Activated T-helper 17 cell treated with anti-CD3 and anti-CD28 coated beads, Interleukin-2, amount 50 U/mL, for 72 hours (primary cell): ENCODE data around the gene PRICKLE2. TPM values are rescaled to one million over a fixed set of nuclear protein-coding genes. Genes with fewer than 3 reads are reported as not detected.

ENCODE experiments used
- ATAC-seq: fragments of 150-1000 bp; cut with Tn5 transposase; replicated peaks from 2 replicates; pipeline ENCODE4 v1.10.0; 2021; ENCODE audit warnings: mild to moderate bottlenecking, moderate library complexity
- H3K27ac Mint-ChIP-seq: one replicate; pipeline ENCODE4 v1.8.0; 2022; ENCODE audit warnings: mixed read lengths
- H3K27me3 Mint-ChIP-seq: one replicate; pipeline ENCODE4 v1.8.0; 2022; ENCODE audit warnings: mixed read lengths
- H3K36me3 Mint-ChIP-seq: one replicate; pipeline ENCODE4 v1.8.0; 2022; ENCODE audit warnings: low read depth, mild to moderate bottlenecking, mixed read lengths
- H3K4me1 Mint-ChIP-seq: one replicate; pipeline ENCODE4 v1.8.0; 2022; ENCODE audit warnings: mixed read lengths
- H3K4me3 Mint-ChIP-seq: one replicate; pipeline ENCODE4 v1.8.0; 2022; ENCODE audit warnings: mild to moderate bottlenecking, mixed read lengths
- H3K9me3 Mint-ChIP-seq: one replicate; pipeline ENCODE4 v1.8.0; 2022; ENCODE audit warnings: mixed read lengths
- total RNA-seq, 2 donors: library from RNA; stranded (reverse); gene quantifications; one replicate each; pipeline ENCODE4 v1.2.3, GENCODE V29; 2022

The PRICKLE2 gene
- total RNA-seq, 2 donors from 2014 or later: not detected

GRCh38 chr3:64152676-64153466 is 72.4 kb downstream of the PRICKLE2 start:
- no peaks in the 10 kb centered on the region for H3K36me3 Mint-ChIP-seq
- H3K4me3 Mint-ChIP-seq: no peak overlapping the region
- H3K4me1 Mint-ChIP-seq: no peaks in the 10 kb centered on the region
- H3K27ac Mint-ChIP-seq: no peak overlapping the region
- ATAC-seq: no peak
- H3K27me3 Mint-ChIP-seq: peaks cover 12% of the 10 kb centered on the region
- H3K9me3 Mint-ChIP-seq: no peaks in the 10 kb centered on the region

- H3K9me3 Mint-ChIP-seq: no peaks in the 10 kb centered on the region
- H3K36me3 Mint-ChIP-seq: no peaks in the 10 kb centered on the region
- no peak overlapping the region for H3K27ac Mint-ChIP-seq
- peaks cover 10% of the 10 kb centered on the region for H3K27me3 Mint-ChIP-seq
- H3K4me1 Mint-ChIP-seq: no peaks in the 10 kb centered on the region
- no peak for ATAC-seq
- no peak overlapping the region for H3K4me3 Mint-ChIP-seq
Observed at GRCh38 chr3:64152086-64152485, 73.2 kb downstream of the PRICKLE2 start.

DNA sequence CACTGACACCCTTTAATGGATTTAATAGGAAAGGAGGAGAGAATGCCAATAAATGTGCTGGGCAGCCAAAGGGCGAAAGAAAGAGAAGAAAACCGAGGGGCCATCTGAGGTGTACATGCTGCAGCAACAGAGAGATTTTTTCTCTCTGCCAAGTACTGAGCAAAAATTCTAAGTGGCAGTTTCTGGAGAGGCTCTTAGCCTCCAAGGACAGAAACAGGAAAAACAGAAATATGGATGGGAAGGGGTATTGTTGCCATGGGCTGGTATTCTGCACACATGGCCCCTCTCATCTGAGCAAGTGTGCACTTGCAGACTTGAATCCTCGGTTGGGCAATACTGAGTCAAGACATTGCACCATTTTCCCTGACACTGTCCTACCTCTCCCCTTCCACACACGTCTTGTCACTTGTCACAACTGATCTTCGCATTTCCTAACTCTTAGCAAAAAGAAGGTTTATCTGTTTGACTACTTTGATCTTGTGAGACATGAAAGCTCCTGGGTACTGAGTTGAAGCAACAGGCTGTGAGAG is 73.9 kb downstream of the PRICKLE2 start:
- no peaks in the 10 kb centered on the region for H3K9me3 Mint-ChIP-seq
- no peak overlapping the region for H3K27ac Mint-ChIP-seq
- no peaks in the 10 kb centered on the region for H3K36me3 Mint-ChIP-seq
- no peak overlapping the region for H3K4me3 Mint-ChIP-seq
- peaks cover 6% of the 10 kb centered on the region for H3K27me3 Mint-ChIP-seq
- H3K4me1 Mint-ChIP-seq: no peaks in the 10 kb centered on the region
- ATAC-seq: no peak

DNA sequence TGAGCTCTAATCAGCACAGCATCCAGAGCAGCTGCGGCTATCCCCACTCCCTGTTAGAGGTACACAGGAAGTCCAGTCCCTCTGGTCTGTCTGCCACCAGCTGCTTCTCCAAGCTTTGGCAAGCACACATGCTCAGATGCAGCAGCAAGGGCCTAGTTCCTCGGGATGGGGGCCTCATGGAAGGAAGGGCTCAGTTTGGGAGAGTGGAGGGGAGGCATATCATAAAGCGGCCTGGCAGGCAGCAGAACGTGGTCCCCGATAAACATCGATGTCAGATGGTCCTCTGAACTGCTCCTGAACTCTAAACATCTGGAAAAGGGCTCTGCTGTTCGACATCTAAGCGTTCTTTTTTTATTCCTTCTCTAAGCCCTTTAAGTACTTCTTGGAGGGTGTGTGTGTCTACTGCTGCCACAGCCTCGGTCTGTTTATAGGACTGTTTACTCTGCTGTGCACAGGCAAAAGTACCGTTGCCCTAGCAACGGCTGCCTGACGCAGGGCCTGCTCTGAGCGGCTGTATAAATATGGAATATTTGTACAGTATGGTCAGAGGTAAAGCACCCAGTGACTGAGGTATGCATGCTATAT is 74.6 kb downstream of the PRICKLE2 start:
- no peaks in the 10 kb centered on the region for H3K9me3 Mint-ChIP-seq
- H3K27me3 Mint-ChIP-seq: peaks cover 6% of the 10 kb centered on the region
- ATAC-seq: no peak
- H3K4me1 Mint-ChIP-seq: no peaks in the 10 kb centered on the region
- H3K4me3 Mint-ChIP-seq: no peak overlapping the region
- H3K27ac Mint-ChIP-seq: no peak overlapping the region
- H3K36me3 Mint-ChIP-seq: no peaks in the 10 kb centered on the region

DNA sequence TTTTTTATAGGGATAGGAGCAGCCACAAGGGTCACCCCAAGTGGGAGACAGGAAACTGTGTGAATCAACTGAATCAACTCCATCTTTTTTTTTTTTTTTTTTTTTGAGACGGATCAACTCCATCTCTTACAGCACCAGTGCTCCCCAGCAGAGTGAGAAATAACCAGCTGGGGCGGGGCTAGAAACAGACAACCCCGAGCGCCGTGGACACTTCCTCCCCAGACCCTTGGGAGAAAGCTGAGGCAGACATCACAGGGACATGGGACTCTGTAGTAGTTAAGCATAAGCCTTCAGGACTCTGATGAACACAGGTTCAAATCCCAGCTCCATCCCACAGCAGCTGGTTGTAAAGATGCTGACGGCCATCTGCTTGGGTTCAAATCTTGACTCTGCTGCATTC is 75.4 kb downstream of the PRICKLE2 start:
- no peaks in the 10 kb centered on the region for H3K4me1 Mint-ChIP-seq
- no peaks in the 10 kb centered on the region for H3K9me3 Mint-ChIP-seq
- H3K4me3 Mint-ChIP-seq: no peak overlapping the region
- no peaks in the 10 kb centered on the region for H3K36me3 Mint-ChIP-seq
- ATAC-seq: no peak
- H3K27me3 Mint-ChIP-seq: peaks cover 3% of the 10 kb centered on the region
- H3K27ac Mint-ChIP-seq: no peak overlapping the region

- Mint-ChIP-seq H3K27ac (no peak overlapping the region), H3K9me3 (no peaks in the 10 kb centered on the region), H3K4me1 (no peaks in the 10 kb centered on the region), H3K4me3 (no peak overlapping the region), H3K27me3 (peaks cover 3% of the 10 kb centered on the region), H3K36me3 (no peaks in the 10 kb centered on the region)
- no peak for ATAC-seq
Observed at GRCh38 chr3:64148955-64149653, 76.2 kb downstream of the PRICKLE2 start.

GRCh38 chr3:64147211-64147610 is 78.1 kb downstream of the PRICKLE2 start:
- no peaks in the 10 kb centered on the region for H3K4me1 Mint-ChIP-seq
- no peak overlapping the region for H3K4me3 Mint-ChIP-seq
- no peak overlapping the region for H3K27ac Mint-ChIP-seq
- no peaks in the 10 kb centered on the region for H3K36me3 Mint-ChIP-seq
- ATAC-seq: no peak
- H3K9me3 Mint-ChIP-seq: no peaks in the 10 kb centered on the region
- peaks cover 6% of the 10 kb centered on the region for H3K27me3 Mint-ChIP-seq

DNA sequence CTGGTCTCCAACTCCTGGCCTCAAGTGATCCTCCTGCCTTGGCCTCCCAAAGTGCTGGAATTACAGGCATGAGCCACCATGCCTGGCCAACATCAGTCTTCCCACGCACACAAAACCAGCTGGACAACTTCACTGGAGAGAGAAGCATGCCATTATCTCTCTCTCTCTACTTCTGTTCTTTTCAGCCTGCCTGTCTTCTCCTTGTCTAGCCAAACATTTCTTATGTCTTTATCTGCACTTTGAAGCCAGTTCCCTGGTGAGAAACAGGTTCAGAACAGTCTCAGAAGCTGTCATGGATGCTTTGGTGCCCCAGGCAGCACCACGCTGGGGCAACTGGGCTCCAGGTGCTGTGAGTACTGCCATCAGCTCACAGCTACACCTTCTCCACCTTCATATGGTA is 79.8 kb downstream of the PRICKLE2 start:
- Mint-ChIP-seq H3K27ac (no peak overlapping the region), H3K4me3 (no peak overlapping the region), H3K27me3 (peaks cover 3% of the 10 kb centered on the region), H3K9me3 (no peaks in the 10 kb centered on the region), H3K36me3 (no peaks in the 10 kb centered on the region), H3K4me1 (no peaks in the 10 kb centered on the region)
- no peak for ATAC-seq

GRCh38 chr3:64144241-64144900 is 80.9 kb downstream of the PRICKLE2 start:
- no peak overlapping the region for H3K27ac Mint-ChIP-seq
- H3K4me1 Mint-ChIP-seq: no peaks in the 10 kb centered on the region
- H3K9me3 Mint-ChIP-seq: no peaks in the 10 kb centered on the region
- H3K27me3 Mint-ChIP-seq: peaks cover 3% of the 10 kb centered on the region
- no peak overlapping the region for H3K4me3 Mint-ChIP-seq
- H3K36me3 Mint-ChIP-seq: no peaks in the 10 kb centered on the region
- no peak for ATAC-seq

DNA sequence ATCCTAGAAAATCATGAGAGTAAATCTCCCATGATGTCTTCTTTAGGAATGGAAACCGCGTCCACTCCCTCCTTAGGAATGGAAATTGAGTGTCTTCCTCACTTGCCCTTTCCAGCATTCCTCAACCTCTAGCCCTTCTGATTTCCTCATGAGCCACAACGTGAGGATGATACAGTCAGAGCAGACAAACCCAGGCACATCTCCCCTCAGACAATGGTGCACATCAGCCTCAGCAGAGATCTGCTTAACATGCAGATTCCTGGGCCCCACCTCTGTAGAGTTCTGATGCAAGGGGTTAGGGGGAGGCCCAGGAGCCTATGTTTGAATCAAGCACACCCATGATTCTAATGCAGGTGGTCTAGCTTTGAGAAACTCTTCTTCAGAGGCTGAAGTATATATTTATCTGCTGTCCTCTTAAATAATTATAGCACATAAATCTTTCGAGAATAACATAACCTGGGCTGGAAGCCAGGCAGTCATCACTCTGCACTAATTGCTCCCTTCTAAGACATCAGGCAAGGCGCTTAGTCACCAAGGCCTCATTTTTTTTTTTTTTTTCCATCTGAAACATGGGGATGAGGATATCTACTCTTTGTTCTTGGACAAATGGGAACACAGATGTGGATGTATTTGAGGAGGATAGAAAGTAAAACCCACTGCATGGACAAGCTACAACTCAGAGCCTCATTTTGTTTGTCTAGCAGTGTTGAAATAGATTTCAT is 81.7 kb downstream of the PRICKLE2 start:
- H3K4me3 Mint-ChIP-seq: no peak overlapping the region
- H3K9me3 Mint-ChIP-seq: no peaks in the 10 kb centered on the region
- H3K36me3 Mint-ChIP-seq: no peaks in the 10 kb centered on the region
- no peak for ATAC-seq
- H3K27ac Mint-ChIP-seq: no peak overlapping the region
- peaks cover 3% of the 10 kb centered on the region for H3K27me3 Mint-ChIP-seq
- no peaks in the 10 kb centered on the region for H3K4me1 Mint-ChIP-seq

DNA sequence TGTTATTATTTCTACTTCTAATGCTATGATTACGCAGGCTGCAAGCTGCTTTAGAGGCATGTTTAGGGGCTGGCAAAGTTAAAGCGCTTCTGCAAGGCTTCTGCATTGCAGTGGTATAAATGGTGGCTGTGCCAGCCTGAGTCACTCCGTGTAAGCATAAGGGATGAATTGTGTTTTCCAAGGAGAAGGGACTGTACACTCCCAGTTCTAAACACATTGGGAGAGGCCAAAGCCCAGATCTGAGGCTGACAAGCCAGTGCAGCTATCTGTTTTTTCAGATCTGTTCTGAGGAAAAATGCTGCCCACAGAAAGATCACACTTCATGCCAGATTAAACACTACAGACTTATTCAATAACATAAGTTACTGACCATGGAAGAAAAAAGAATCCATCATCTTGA is 83.8 kb downstream of the PRICKLE2 start:
- Mint-ChIP-seq H3K4me3 (no peak overlapping the region), H3K4me1 (no peaks in the 10 kb centered on the region), H3K27ac (no peak overlapping the region), H3K36me3 (no peaks in the 10 kb centered on the region), H3K9me3 (no peaks in the 10 kb centered on the region), H3K27me3 (peaks cover 3% of the 10 kb centered on the region)
- ATAC-seq: no peak

DNA sequence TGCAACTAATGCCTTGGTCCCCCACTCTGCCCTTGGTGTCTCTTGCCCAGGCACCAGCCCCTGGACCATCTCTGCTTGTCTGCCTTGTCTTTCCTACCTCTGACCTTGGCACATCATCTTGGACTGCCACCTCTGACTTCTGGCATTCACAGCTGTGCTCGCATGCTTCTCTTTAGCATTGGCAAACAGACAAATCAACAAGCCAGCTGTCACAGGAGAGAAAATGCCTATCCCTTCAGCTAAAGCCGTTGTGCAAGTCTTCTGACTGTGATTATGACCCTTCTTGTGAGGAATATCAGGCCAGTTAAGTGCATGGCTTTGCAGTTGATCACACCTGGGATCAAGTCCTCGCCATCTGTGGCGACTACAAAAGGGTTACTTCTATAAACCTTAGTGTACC is 84.6 kb downstream of the PRICKLE2 start:
- Mint-ChIP-seq H3K4me1 (no peaks in the 10 kb centered on the region), H3K9me3 (no peaks in the 10 kb centered on the region), H3K27ac (no peak overlapping the region), H3K4me3 (no peak overlapping the region), H3K36me3 (no peaks in the 10 kb centered on the region), H3K27me3 (peaks cover 3% of the 10 kb centered on the region)
- no peak for ATAC-seq

GRCh38 chr3:64138656-64139375 is 86.5 kb downstream of the PRICKLE2 start:
- no peaks in the 10 kb centered on the region for H3K36me3 Mint-ChIP-seq

More at GRCh38 chr3:64138656-64139375, 86.5 kb downstream of the PRICKLE2 start:
- Mint-ChIP-seq H3K9me3 (no peaks in the 10 kb centered on the region), H3K4me1 (no peaks in the 10 kb centered on the region), H3K27me3 (peaks cover 5% of the 10 kb centered on the region), H3K4me3 (no peak overlapping the region), H3K27ac (no peak overlapping the region)
- no peak for ATAC-seq
